ENCODE data around the gene DCAF10. TPM values are rescaled to one million over a fixed set of nuclear protein-coding genes. Genes with fewer than 3 reads are reported as not detected.

Gene DCAF10
- total and polyA plus RNA-seq, 10 of the 15 experiments (the other 5 are each of a cell fraction or from before 2014, with no cell fraction given), result 3.9 to 21.7 (median 9.8) TPM

DNA sequence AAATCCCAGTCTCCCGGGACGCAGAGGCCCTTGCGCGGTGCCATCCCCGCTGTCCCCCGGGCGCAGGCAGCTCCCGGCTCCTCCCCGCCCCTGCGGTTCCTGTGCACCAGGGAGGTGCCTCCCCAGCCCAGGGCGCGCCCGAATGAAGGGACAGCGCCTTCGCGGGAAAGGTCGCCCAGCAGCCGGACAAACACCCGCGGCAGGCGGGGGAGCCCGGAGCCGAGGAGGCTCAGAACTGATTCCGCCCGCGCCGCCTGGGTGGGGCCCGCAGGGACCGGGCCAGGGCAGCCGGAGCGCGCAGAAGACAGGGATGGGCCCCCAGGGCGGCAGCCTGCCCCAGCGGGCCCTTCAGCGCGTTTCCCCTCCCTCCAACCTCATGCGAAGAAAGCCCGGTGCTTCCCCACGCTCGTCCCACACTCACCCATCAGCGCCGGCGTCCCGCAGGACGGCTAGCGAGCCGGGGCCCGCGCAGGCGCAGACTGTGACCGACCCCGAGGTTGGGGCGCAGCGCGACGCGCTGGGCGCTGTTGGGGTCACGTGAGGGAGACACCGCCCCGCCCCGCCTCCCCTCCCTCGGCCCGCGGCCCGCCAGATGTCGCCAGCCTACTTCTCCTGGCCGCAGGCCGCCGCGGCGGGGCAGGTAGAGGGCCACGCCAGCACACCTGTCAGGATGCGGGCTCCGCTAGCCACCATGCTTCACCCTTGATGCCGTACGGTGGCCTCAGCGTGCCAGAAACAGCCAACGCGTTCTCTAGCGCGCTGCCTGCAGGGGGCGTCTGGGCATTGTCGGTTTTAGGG is 103.2 kb downstream of the DCAF10 start, which contains the start of gene SLC25A51 (continued):
- TF ChIP-seq ESRRA (IDR thresholded peaks at IDR 0.05; ENCODE audit: low read length) (no peak), SMARCA5 (IDR thresholded peaks at IDR 0.05) (peak; percentile 96), ZNF24 (IDR thresholded peaks at IDR 0.05) (peak; percentile 72; the same call in 1 of the 2 replicates), RCOR1 (conservative IDR thresholded peaks at IDR 0.05; ENCODE audit: low read depth, low read length) (0 out of 2 replicates have a peak, but pooled peaks have one; percentile 53), FOS (IDR thresholded peaks at IDR 0.05; ENCODE audit: borderline replicate concordance, extremely low read depth, insufficient read length) (no peak), CBFB (IDR thresholded peaks at IDR 0.05; ENCODE audit: low read depth) (peak; percentile 93), RB1 (IDR thresholded peaks at IDR 0.05; ENCODE audit: borderline replicate concordance) (peak; percentile 81; the same call in 1 of the 2 replicates), STAT3 (IDR thresholded peaks at IDR 0.05; ENCODE audit: low read depth, low read length) (no peak), RUNX3 (IDR thresholded peaks at IDR 0.05; ENCODE audit: low read length) (peak; percentile 61; the same call in 1 of the 2 replicates), NR2C2 (IDR thresholded peaks at IDR 0.05; ENCODE audit: borderline replicate concordance, control insufficient read depth, insufficient read length, low read depth) (no peak), TCF3 (IDR thresholded peaks at IDR 0.05; ENCODE audit: borderline replicate concordance, insufficient read depth, low read depth, low read length) (peak; percentile 96), LARP7 (IDR thresholded peaks at IDR 0.05) (peak; percentile 92), IKZF1 (conservative IDR thresholded peaks at IDR 0.05) (peak; percentile 89), ZSCAN29 (IDR thresholded peaks at IDR 0.05) (no peak), SREBF1 (IDR thresholded peaks at IDR 0.05; ENCODE audit: low read length) (0 out of 2 replicates have a peak, but pooled peaks have one; percentile 10), TARDBP (IDR thresholded peaks at IDR 0.05; ENCODE audit: borderline replicate concordance) (peak; percentile 48; the same call in 1 of the 2 replicates), MYC (IDR thresholded peaks at IDR 0.05; ENCODE audit: insufficient read depth, insufficient read length, insufficient replicate concordance, low read length, severe bottlenecking) (peak; percentile 77)
- TF ChIP-seq, protein P1, sequence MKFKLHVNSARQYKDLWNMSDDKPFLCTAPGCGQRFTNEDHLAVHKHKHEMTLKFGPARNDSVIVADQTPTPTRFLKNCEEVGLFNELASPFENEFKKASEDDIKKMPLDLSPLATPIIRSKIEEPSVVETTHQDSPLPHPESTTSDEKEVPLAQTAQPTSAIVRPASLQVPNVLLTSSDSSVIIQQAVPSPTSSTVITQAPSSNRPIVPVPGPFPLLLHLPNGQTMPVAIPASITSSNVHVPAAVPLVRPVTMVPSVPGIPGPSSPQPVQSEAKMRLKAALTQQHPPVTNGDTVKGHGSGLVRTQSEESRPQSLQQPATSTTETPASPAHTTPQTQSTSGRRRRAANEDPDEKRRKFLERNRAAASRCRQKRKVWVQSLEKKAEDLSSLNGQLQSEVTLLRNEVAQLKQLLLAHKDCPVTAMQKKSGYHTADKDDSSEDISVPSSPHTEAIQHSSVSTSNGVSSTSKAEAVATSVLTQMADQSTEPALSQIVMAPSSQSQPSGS (IDR thresholded peaks at IDR 0.05; ENCODE audit: low read length), result no peak
- TF ChIP-seq, protein P2, sequence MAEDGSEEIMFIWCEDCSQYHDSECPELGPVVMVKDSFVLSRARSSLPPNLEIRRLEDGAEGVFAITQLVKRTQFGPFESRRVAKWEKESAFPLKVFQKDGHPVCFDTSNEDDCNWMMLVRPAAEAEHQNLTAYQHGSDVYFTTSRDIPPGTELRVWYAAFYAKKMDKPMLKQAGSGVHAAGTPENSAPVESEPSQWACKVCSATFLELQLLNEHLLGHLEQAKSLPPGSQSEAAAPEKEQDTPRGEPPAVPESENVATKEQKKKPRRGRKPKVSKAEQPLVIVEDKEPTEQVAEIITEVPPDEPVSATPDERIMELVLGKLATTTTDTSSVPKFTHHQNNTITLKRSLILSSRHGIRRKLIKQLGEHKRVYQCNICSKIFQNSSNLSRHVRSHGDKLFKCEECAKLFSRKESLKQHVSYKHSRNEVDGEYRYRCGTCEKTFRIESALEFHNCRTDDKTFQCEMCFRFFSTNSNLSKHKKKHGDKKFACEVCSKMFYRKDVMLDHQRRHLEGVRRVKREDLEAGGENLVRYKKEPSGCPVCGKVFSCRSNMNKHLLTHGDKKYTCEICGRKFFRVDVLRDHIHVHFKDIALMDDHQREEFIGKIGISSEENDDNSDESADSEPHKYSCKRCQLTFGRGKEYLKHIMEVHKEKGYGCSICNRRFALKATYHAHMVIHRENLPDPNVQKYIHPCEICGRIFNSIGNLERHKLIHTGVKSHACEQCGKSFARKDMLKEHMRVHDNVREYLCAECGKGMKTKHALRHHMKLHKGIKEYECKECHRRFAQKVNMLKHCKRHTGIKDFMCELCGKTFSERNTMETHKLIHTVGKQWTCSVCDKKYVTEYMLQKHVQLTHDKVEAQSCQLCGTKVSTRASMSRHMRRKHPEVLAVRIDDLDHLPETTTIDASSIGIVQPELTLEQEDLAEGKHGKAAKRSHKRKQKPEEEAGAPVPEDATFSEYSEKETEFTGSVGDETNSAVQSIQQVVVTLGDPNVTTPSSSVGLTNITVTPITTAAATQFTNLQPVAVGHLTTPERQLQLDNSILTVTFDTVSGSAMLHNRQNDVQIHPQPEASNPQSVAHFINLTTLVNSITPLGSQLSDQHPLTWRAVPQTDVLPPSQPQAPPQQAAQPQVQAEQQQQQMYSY (CRISPR knock-in tag; IDR thresholded peaks at IDR 0.05), result no peak
- TF ChIP-seq, protein P3, sequence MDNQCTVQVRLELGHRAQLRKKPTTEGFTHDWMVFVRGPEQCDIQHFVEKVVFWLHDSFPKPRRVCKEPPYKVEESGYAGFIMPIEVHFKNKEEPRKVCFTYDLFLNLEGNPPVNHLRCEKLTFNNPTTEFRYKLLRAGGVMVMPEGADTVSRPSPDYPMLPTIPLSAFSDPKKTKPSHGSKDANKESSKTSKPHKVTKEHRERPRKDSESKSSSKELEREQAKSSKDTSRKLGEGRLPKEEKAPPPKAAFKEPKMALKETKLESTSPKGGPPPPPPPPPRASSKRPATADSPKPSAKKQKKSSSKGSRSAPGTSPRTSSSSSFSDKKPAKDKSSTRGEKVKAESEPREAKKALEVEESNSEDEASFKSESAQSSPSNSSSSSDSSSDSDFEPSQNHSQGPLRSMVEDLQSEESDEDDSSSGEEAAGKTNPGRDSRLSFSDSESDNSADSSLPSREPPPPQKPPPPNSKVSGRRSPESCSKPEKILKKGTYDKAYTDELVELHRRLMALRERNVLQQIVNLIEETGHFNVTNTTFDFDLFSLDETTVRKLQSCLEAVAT (IDR thresholded peaks at IDR 0.05), result no peak
- TF ChIP-seq, protein P4, sequence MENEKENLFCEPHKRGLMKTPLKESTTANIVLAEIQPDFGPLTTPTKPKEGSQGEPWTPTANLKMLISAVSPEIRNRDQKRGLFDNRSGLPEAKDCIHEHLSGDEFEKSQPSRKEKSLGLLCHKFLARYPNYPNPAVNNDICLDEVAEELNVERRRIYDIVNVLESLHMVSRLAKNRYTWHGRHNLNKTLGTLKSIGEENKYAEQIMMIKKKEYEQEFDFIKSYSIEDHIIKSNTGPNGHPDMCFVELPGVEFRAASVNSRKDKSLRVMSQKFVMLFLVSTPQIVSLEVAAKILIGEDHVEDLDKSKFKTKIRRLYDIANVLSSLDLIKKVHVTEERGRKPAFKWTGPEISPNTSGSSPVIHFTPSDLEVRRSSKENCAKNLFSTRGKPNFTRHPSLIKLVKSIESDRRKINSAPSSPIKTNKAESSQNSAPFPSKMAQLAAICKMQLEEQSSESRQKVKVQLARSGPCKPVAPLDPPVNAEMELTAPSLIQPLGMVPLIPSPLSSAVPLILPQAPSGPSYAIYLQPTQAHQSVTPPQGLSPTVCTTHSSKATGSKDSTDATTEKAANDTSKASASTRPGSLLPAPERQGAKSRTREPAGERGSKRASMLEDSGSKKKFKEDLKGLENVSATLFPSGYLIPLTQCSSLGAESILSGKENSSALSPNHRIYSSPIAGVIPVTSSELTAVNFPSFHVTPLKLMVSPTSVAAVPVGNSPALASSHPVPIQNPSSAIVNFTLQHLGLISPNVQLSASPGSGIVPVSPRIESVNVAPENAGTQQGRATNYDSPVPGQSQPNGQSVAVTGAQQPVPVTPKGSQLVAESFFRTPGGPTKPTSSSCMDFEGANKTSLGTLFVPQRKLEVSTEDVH (IDR thresholded peaks at IDR 0.05; ENCODE audit: low read depth, partially characterized antibody), result no peak

Measured in GM12878 (cell line).